GM21737 (cell line): ENCODE results near the gene USE1.

Experiments
- ATAC-seq: cut with Tn5 transposase; IDR thresholded peaks from one replicate; pipeline ENCODE4 v1.9.1; 2021; ENCODE audit warnings: mild to moderate bottlenecking, moderate library complexity; ENCODE audit not compliant: unreplicated experiment

The USE1 gene

DNA sequence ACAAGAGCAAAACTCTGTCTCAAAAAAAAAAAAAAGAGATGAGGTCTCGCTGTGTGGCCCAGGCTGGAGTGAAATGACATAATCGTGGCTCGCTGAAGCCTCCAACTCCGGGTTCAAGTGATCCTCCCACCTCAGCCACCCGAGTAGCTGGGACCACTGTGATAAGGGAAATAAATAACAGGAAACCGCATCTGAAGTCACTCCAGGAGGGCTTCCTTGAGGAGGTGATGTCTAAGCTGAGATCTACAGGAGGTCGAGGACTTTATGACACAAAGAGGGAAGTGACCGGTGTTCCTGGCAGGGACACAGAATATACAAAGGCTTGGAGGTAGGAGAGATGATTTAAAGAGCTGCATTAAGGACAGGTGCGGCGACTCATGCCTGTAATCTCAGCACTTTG, 39.5 kb downstream of the USE1 start:
- no peak for ATAC-seq

DNA sequence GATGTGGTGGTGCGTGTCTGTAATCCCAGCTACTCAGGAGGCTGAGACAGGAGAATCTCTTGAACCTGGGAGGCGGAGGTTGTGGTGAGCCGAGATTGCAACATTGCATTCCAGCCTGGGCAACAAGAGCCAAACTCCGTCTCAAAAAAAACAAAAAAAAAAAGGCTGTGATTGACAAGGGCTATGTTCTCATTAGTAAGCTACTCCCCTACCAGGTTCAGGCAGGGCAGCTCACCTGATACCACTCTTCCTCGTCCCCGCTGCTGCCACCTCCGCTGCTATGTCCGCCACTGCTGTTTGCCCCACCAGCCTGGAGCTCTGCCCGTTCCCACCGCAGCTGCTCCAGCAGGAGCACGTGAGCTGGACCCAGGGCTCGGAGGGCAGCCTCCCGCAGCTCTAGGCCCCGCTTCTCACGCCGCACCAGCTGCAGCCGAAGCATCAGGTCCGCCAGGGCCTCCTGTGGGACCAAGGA, 40.0 kb downstream of the USE1 start:
- ATAC-seq: no peak

DNA sequence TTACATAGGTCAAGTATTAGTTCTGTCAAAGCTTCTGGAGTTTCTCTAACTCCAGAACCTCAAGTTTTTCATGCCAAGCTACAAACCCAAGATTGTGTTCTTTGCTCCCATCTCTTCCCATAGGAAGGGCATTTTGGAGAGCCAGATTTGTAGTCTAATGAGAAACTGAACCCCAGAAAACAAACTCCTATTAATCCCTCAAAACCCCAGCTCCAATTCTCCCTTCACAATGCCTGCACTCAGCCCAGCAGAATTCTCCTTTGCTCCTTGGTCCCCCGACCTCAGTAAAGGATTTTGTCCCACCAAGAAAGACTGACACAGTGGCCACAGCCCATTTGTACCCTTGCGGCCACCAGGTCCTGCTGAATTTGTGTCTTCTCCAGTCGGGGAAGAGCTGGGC, 41.0 kb downstream of the USE1 start:
- no peak for ATAC-seq

DNA sequence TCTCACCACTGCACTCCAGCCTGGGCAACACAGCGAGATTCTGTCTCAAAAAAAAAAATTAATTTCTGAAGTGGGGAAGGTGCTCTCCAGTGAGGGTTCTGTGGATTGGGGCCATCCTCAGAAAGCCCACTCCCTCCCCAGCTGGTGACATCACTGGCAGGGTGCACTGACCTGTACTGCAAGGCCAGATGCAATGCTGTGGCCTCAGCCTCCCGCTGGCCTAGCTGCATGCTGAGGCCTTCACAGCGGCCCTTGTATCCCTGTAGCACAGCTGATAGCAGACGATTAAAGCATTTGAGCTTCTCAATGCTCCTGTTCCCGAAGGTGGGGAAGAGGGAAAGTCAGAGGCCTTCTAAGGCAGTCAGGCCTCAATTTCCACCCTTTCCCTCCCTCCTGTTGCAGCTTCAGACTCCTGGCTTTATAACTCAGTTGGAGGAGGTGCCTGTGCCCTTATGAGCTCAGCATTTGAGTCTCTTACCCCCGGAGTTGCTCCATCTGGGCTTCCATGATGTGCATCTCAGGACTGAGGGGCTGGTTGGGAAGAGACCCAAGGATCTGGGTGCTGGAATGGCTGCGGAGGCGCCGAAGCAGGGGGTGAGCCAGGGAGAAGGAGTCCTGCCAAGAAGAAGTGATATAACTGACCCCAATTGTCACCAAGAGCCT, 44.1 kb downstream of the USE1 start:
- no peak for ATAC-seq

DNA sequence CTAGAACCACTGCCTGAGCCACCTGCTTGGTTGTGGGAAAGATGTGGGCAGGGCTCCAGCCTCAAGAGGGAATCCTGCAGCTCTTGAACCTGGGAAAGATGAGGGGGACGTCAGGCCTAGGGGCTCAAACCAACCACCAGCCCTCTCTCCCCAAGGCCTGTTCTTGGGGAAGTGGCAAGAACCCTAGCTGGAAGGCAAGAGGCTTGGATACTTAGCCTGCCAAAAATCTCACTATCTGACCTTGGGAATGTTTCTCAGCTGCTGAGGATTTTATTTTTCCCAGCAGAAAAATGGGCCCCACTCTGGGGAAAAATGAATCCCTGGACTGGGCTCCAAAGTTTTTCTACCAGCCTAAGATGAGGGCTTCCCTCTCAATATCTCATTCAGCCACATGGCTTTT, 44.8 kb downstream of the USE1 start:
- ATAC-seq: no peak

DNA sequence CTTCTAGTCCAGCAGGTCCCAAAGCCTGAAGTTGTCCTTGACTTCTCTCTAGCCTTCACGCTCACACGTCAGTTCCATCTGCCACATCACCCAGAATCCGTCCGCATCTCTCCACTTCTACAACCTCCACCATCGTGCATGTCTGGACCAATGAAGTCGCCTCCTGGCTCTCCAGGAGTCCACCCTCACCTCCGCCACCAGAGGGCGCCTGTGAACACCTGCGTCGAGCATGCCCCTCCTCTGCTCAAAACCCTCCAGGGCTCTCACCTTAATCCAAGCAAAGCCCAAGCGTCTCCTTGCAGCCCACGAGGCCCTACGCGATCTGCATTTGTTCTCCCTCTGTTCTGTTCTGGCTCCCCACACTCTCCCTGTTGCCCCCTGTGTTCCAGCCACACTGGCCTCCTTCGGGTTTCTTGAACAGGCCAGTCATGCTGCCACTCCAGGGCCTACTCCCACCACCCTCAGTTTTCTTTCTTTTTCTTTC, 45.7 kb downstream of the USE1 start:
- ATAC-seq: peak; percentile 81

DNA sequence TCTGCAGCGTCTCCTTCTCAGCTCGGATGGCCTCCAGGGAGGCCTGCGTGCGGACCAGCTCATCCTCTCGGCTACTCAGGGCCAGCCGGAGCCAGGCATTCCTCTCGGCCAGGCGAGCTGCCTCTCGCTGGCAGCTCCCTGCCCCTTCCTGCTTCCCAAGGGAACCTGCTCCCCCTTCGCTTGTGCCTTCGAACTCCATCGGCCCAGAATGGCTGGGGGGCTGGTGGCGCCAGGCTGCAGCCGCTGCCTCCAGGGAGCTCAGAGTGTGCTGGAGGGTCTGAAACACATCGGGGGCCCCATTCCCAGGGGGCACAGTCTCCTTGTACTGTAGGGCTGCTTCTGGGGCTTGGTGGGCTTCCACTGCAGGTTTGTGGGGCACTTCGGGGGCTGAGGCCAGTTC, 47.4 kb downstream of the USE1 start:
- no peak for ATAC-seq

DNA sequence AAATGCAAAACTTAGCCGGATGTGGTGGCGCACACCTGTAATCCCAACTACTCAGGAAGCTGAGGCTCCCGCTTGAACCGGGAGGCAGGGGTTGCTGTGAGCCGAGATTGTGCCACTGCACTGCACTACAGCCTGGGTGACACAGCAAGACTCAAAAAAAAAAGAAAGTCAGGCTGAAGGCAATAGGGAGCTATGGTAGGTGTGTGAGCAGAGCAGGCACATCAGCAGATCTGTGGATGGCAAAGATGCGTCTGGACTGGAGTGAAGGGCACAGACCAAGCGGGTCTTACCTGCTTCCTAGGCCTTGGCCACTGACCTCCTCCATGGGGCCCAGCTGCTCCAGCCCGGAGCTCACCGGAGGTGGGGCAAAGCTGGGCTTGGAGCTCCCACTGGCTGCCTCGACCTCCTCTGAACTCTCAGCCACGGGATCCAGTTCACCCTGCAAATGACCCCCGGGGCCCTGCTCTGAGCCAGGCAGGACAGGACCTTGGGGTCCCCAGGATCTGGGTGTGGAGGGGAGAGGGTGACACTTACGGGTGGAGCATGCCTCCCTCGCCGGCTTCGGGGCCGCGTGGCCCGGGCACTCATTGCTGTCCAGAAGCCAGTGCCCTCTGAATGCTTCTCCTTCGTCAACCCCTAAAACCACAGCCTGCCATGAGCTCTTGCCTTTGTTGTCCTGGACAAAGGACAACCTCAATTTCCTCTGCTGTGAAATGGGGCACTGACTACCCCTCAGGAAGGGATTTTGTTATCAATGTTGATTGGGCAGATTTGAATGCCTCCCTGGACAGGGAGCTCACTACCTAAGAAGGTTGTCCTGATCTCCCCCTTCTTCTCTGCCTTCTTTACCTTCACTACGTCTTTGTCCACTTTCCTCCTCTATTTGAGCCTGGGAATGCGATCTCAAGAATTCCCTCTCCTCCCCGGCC, 48.8 kb downstream of the USE1 start:
- no peak for ATAC-seq

DNA sequence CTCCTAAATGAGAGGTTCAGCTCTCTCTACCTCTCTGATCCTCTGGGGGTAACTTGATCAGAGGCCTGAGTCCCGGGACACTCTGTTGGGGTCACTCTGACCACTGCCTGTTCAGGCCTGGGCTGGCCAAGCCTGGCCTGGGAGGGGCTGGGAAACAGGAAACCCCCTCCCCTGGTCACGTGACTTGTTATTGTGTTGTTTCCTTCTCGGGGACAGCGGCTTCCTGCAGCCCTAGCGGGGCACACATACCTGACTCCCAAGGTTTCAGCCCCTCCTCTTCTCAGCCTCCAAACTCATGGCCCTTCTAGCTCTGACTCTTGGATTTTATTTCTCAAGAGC, 49.5 kb downstream of the USE1 start, which contains the start of gene USHBP1:
Gene USHBP1, minus strand, starts transcription at position 105 of the 339 bp plus-strand sequence. CDS start 446 bp downstream, outside the sequence.
- no peak for ATAC-seq

DNA sequence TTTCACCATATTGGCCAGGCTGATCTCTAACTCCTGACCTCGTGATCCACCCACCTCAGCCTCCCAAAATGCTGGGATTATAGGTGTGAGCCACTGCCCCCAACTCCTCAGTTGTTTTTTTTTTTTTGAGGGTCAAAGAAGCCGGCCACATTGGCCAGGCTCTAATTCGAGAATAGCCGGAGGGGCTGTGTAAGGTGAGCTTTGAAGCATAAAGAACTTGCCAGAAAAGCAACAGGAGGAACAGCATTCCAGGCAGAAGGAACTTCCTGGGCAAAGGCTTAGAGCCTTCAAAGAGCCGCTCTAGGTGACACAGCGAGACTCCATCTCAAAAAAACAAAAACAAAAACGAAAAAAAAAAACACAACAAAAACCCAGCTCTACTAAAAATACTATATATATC, 50.9 kb downstream of the USE1 start:
- no peak for ATAC-seq

DNA sequence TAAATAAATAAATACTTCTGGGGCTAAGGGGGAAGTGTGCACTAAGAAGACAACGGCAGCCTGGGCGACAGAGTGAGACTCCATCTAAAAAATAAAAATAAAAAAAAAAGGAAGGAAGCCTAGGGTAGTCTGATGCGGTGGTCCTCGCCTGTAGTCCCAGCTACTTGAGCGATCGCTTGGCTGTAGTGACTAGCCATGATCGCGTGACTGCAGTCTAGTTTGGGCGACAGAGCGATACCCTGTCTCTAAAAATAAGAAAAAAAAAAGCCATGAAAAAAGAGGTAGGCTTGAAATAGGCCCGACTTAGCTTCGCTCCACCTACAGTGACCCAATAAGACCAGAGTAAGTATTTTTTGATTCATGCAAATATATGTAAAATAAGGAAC, 51.4 kb downstream of the USE1 start:
- peak; percentile 4 for ATAC-seq

DNA sequence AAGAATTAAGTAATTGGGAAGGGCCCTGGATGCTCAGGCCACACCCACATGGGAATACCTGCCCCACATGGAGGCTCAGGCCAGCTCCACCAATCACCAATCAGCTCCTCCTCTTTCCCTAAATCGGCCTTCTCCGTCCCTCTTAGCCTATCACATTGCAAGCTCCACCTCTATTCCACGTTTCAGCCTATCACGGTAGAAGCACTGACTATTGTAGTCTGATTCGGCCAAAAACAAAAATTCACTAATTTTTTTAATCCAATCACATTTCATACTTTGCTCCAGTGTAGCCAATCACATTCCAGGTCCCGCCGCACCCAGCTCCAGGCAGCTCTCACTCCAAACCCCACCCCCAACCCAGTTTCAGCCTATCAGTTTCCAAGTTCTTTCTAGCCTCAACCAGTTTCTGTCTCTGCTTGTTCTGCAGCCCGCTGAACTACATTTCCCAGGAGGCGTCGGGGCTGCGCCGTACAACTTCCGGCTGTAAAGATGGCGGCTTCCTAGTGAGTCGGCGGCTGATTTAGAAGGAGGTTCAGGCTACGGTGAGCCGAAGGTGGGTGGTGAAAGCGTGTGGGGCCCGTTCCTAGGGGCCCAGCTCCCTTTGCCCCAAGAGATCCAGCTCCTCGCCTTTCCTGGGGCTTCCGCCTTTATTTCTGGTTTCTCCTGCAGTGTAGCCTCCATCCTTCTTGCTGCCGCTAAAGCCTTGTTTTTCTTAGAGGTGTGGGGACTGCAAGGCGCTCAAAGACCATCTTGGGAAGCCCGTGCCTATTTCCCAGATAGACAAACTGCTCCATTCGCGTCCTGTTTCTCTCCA, 52.0 kb downstream of the USE1 start, which contains the start of gene BABAM1:
Gene BABAM1, plus strand, starts transcription at position 469 of the 814 bp plus-strand sequence. CDS start 1,364 bp downstream, outside the sequence.
- ATAC-seq: peak; percentile 89

DNA sequence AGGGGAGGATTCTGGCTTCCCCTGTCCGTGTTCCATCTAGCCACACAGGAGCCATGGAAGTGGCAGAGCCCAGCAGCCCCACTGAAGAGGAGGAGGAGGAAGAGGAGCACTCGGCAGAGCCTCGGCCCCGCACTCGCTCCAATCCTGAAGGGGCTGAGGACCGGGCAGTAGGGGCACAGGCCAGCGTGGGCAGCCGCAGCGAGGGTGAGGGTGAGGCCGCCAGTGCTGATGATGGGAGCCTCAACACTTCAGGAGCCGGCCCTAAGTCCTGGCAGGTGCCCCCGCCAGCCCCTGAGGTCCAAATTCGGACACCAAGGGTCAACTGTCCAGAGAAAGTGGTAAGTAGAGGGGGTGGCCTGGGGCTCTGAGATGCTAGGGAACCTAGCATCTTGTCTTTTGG, 53.6 kb downstream of the USE1 start:
- no peak for ATAC-seq
